Kidney (tissue), 14 donors: Measurements from ENCODE around the gene ATF7. TPM values are rescaled to one million over a fixed set of nuclear protein-coding genes. Genes with fewer than 3 reads are reported as not detected.

Experiments
- DNase-seq, 5 donors: peaks; one replicate each; pipeline ENCODE4 v3.0.0-alpha.2; 2013 to 2020
- FAIRE-seq: peaks from 2 replicates; lab custom pipeline; 2012; peaks lifted over from hg19 to GRCh38; lab: Jason Lieb, UNC
- H3K27ac ChIP-seq, 2 donors: one replicate each; pipeline ENCODE4 v1.7.0; 2013; ENCODE audit warnings: low read depth in 2 of 2, low read length in 2 of 2, inconsistent platforms in 1 of 2
- H3K27me3 ChIP-seq: one replicate; pipeline ENCODE4 v1.7.1; 2013; ENCODE audit warnings: low read length, inconsistent platforms; ENCODE audit not compliant: control insufficient read depth, insufficient read depth
- H3K36me3 ChIP-seq, 3 donors: one replicate each; pipeline versions ENCODE4 v1.7.0 to v1.7.1; 2013; ENCODE audit warnings: low read length in 3 of 3, control low read depth in 1 of 3, inconsistent platforms in 1 of 3; ENCODE audit not compliant: insufficient read depth in 3 of 3, control insufficient read depth in 2 of 3
- H3K4me1 ChIP-seq, 3 donors: one replicate each; pipeline versions ENCODE4 v1.7.0 to v1.7.1; 2013; ENCODE audit warnings: low read length in 3 of 3, inconsistent platforms in 1 of 3, low read depth in 1 of 3; ENCODE audit not compliant: control insufficient read depth in 2 of 3, insufficient read depth in 2 of 3
- H3K4me3 ChIP-seq, 3 donors: one replicate each; pipeline versions ENCODE4 v1.7.0 to v1.8.1; 2013; ENCODE audit warnings: low read length in 3 of 3, control low read depth in 1 of 3, inconsistent platforms in 1 of 3
- H3K9ac ChIP-seq, 3 donors: one replicate each; pipeline versions ENCODE4 v1.7.0 to v1.7.1; 2013; ENCODE audit warnings: low read length in 3 of 3, control low read depth in 1 of 3, inconsistent platforms in 1 of 3
- H3K9me3 ChIP-seq, 3 donors: one replicate each; pipeline versions ENCODE4 v1.7.0 to v1.7.1; 2013; ENCODE audit warnings: low read length in 3 of 3, control low read depth in 1 of 3, inconsistent platforms in 1 of 3; ENCODE audit not compliant: control insufficient read depth in 2 of 3, insufficient read depth in 1 of 3
- CTCF ChIP-seq: IDR thresholded peaks from 3 replicates; pipeline ENCODE4 v1.5.1; 2012; ENCODE audit warnings: mild to moderate bottlenecking, moderate library complexity, borderline replicate concordance; ENCODE audit not compliant: insufficient read depth; ENCODE audit errors: extremely low read depth
- intact Hi-C: fragments of 100-400 bp; cut with DNase I; formaldehyde crosslinking; loops from one replicate; pipeline ENCODE4 v1.11.1; 2022
- polyA plus RNA-seq: library from polyadenylated mRNA; stranded (reverse); fragments of 350-450 nt; fragmentation: Illumina TruSeq; extraction: RNeasy Lipid Tissue Mini Kit (QIAGEN cat#74804); gene quantifications from one replicate; pipeline ENCODE4 v1.2.3, GENCODE V29; 2014; ENCODE audit warnings: low read depth, low replicate concordance; ENCODE audit not compliant: insufficient read depth
- total RNA-seq: library from RNA; stranded (reverse); fragmentation: NEBNext Ultra II Directional; extraction: Animal tissue kit (Norgen Biotek cat#: 25700); gene quantifications from one replicate; pipeline ENCODE4 v1.2.1, GENCODE V29; 2021
- donor health status: control.
- donor health status: control.
- donor health status: control.
- donor health status: control.
- donor health status: control.
- donor health status: DM: yes; HTN: yes; CAD: no.
- donor health status: Normal renal cell carcinoma (clear cell type).

The ATF7 gene
- total and polyA plus RNA-seq, 2 donors from 2014 or later, result 16.2 to 54.7 TPM

DNA sequence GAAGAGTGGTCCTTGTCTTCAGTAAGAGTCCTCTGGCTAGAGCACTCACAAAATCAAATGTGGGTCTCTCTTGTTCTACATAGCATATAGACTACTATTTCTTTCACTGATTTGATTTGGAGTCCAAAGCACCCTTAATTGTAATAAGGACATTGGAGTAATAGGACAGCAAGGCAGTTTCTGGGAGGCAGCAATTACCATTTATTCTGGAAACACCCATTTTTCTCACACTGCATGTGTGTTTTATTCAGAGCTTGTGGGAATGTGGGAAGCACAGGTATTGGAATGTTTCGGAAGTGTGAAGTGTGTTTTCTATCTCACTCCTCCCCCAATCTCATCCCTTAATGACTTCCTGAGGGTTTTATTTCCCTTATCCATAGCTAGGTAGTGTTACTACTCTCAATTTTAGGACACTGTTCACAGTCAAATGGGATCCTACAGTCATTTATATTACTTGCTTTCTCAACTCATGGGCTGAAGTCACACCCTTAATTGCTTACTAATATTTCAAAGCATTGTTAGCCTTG lies 154.1 kb downstream of the ATF7 start:
- no peak for FAIRE-seq
- H3K9ac ChIP-seq, result no peak overlapping the region
- TF ChIP-seq CTCF, result no peak
- no peak overlapping the region for H3K4me3 ChIP-seq
- no peak overlapping the region for H3K27ac ChIP-seq
- no peak for DNase-seq
- intact Hi-C loops, result no loop called here
- peaks cover 3 to 38% (median 22%) of the 10 kb centered on the region in 3 donors for H3K4me1 ChIP-seq
- peaks cover 36 to 84% (median 53%) of the 10 kb centered on the region in 3 donors for H3K36me3 ChIP-seq
- H3K9me3 ChIP-seq, result no peaks in the 10 kb centered on the region
- no peaks in the 10 kb centered on the region for H3K27me3 ChIP-seq

- no peak overlapping the region for H3K4me3 ChIP-seq
- FAIRE-seq, result no peak
- H3K27me3 ChIP-seq, result no peaks in the 10 kb centered on the region
- H3K9me3 ChIP-seq, result no peaks in the 10 kb centered on the region
- no peak overlapping the region for H3K27ac ChIP-seq
- no peak for TF ChIP-seq CTCF
- H3K4me1 ChIP-seq, result peaks cover 3 to 15% (median 8%) of the 10 kb centered on the region in 3 donors
- H3K9ac ChIP-seq, result no peak overlapping the region
- intact Hi-C loops, result no loop called here
- no peak for DNase-seq
- H3K36me3 ChIP-seq, result peaks cover 31 to 89% (median 59%) of the 10 kb centered on the region in 3 donors
These were observed 157.9 kb downstream of the ATF7 start for GRCh38 chr12:53468282-53468681.

GRCh38 chr12:53467880-53468279 lies 158.3 kb downstream of the ATF7 start:
- Histone ChIP-seq H3K27me3 (no peaks in the 10 kb centered on the region), H3K4me3 (no peak overlapping the region), H3K36me3 (peaks cover 33 to 90% (median 63%) of the 10 kb centered on the region in 3 donors), H3K27ac (no peak overlapping the region), H3K9me3 (no peaks in the 10 kb centered on the region), H3K4me1 (peaks cover 3 to 15% (median 9%) of the 10 kb centered on the region in 3 donors), H3K9ac (no peak overlapping the region)
- DNase-seq (no peak), FAIRE-seq (no peak)
- no peak for TF ChIP-seq CTCF
- intact Hi-C loops, result no loop called here

DNA sequence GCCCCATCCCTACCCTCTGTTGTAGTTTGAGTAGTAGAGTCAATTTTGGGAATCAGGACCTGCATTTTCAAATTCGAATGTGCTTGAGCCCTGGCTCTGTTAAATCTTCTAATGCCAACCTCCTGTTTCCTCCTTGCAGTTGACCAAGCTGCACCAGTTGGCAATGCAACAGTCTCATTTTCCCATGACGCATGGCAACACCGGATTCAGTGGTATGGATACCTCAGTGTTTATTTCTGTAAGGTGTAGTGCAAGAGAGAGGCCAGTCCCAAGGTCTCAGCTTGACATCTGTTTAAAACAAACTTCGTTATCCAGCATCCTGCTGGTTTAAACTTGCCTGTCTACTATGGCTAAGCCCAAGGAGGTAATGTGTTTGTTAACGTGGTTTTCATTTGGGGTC lies 159.1 kb downstream of the ATF7 start:
- Histone ChIP-seq H3K4me1 (peaks cover under 1 to 14% (median 9%) of the 10 kb centered on the region in 3 donors), H3K27me3 (no peaks in the 10 kb centered on the region), H3K9me3 (no peaks in the 10 kb centered on the region), H3K4me3 (no peak overlapping the region), H3K27ac (no peak overlapping the region), H3K9ac (no peak overlapping the region), H3K36me3 (peaks cover 29 to 90% (median 64%) of the 10 kb centered on the region in 3 donors)
- intact Hi-C loops, result no loop called here
- TF ChIP-seq CTCF, result no peak
- DNase-seq (no peak), FAIRE-seq (no peak)
